GM21390 (cell line): ENCODE results near the gene COX8A.
A peak's percentile ranks its signal among the peaks of the same experiment; 100 is the strongest.
"Not testable (repeated sequence)": the region's sequence is repeated elsewhere in the genome, so short reads cannot be mapped to it uniquely, and the experiment has no call there.

Source experiments
- ATAC-seq: cut with Tn5 transposase; IDR thresholded peaks from one replicate; pipeline ENCODE4 v1.9.1; 2021; ENCODE audit not compliant: unreplicated experiment

Gene COX8A

DNA sequence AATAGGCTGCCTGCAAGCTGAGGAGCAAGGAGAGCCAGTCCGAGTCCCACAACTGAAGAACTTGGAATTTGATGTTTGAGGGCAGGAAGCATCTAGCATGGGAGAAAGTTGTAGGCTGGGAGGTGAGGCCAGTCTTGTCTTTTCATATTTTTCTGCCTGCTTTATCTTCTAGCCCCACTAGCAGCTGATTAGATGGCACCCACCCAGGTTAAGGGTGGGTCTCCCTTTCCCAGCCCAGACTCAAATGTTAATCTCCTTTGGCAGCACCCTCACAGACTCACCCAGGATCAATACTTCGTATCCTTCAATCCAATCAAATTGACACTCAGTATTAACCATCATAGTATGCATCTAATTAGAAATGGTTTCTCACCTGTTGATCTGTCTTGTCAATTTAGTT is 5.0 kb upstream of the COX8A start:
- ATAC-seq, result no peak

DNA sequence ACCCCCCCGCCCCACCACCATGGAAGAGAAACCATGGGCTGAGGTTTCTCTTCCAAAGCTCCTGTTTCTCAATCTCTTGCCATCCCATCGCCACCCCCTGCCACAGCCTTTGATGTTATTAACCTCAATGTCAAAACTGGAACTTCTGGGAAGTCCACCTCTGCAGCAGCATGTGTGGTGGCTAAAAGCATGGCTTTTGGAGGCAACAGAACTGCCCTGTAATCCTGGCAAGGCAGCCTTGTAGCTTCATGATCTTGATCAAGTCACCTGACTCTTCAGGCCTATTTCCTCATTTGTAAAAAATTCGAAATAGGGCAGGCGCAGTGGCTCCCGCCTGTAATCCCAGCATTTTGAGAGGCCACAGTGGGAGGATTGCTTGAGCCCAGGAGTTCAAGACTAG is 3.5 kb upstream of the COX8A start:
- ATAC-seq, result no peak

DNA sequence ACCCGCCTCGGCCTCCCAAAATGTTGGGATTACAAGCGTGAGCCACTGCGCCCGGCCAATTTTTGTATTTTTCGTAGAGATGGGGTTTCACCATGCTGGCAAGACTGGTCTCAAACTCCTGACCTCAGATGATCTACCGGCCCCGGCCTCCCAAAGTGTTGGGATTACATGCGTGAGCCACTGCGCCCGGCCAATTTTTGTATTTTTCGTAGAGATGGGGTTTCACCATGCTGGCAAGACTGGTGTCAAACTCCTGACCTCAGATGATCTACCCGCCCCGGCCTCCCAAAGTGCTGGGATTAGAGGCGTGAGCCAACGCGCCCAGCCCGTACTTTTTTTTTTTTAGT is 535 bp upstream of the COX8A start:
- ATAC-seq, result not testable (repeated sequence)

DNA sequence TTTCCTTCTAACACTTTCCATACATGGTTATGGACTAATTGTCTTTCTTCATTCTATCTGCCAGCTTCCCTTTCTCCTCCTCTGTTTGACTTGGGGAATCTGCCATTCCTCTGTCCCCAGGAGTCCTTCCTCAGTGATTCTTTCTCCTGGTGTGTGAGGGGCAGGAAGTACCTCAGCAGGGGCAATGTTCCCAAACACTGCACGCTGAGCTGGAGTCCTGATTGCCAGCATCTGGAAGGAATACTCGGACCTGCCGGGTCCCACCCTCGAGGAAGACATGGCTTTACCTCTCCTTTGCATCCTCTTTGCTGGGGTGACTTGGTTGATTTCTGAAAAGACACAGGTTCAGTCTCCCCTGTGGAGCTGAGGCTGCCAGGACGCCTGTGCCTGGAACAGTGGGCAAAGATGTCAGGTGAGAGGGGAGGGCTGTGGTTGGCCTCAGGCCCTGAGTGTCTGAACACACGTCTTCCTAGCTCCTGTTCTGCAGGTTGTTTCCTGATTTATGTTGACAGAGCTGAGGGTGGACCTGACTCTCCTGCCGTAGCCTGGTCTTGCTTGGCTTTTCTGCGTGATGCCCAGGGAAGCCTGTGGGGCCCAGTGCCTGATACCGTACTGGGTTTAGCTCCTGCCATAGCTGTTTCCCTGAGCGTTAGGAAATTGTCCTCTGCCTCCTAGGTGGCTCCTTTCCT is 4.3 kb downstream of the COX8A start:
- no peak for ATAC-seq

DNA sequence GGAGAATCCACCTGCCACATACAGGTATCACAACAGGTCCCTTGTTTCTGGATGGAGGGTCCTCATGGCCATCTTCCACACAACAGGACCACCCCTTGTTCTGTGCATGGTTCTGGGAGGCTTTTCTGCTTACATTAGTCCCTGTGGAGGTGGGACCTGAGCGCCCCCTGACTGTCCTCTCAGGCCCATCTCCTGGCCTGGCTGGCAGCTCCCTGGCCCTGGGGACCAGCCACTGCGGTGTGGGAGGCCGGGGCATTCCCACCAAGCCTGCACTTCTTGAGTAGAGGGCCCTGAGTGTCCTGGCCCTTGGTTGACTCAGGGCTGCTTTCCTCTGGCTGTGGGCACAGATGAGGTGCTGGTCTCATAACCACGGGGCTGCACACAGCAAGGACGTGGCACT is 5.0 kb downstream of the COX8A start:
- no peak for ATAC-seq

DNA sequence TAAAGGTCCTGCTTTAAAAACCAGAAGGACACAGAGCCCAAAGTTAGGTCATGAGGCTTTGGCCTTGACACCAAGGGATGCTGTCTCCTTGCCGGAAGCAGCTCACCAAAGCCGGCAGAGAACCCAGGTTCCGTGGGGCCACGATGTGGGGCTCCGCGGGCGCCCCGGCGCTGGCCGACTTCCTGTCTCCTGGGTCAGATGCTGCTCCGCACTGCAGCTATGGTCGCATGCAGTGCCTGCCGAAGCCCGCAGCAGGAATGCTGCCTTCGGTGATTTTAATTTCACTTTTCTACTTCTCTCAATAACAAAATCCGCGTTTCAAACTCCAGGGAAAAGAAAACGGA is 11.4 kb downstream of the COX8A start:
- ATAC-seq, result peak; percentile 47

DNA sequence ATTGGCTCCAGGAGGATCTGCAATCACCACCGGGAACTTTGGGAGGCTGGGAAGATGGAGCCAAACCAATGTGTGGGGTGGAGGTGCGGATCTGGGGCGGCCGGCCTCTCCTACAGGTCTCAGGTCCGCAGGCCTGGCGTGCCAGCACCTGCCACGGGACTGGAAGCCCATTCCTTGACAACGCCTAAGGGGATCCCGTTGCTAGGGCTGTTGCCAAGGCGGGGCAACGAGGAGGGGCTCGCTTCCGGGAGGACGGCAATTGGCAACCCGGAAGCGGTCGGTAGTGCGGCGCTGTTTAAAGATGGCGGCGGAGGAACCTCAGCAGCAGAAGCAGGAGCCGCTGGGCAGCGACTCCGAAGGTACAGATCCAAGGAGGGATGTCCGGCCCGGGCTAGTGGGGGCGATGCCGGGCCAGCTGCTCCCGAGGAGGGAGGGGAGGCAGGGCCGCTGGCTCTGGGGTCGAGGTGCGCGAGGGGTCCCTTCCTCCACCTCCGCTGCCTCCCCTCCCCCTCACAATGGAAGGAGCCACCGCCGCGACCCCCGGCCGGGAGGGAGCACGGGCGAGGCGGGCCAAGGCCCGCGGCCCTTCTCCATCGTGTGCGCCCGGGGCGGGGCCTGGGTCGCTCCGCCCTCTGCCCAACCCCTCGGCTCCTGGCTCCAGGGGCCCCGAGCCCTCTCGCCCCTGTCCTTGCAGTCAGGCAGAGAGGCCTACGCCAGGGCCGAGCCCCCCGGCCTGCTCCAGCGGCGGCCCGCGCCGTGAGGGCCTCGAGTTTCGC is 11.9 kb downstream of the COX8A start, which contains the start of gene OTUB1:
Gene OTUB1, plus strand, starts transcription at position 283 of the 776 bp plus-strand sequence. Its CDS starts 19 bp downstream, at position 302.
- peak; percentile 92 for ATAC-seq

DNA sequence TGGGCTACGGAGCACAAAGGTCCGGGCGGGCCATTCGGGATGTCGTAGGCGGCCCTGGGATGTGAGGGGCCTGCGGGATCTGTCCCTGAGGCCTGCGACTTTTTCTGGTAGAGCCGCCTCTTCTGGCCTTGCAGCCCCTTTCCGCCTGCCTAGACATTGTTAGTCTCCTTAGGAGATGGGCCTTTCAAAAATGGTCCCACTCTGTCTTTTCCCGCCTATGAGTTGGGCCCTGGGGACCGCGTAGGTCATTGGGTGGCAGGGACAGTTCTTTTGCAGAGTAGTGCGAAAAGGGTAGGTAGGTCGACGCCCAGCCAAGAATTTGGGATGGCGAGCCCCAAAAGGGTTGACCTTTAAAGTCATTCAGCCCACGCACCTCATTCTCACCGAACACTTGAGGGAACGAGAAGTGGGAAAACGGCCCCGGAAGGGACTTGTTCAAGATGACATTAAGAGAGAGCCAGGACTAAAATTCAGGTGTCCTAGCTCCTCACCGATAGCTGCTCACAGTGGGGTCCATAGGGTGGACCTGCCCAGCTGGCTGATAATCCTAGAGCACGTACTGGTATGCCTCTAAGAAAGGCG is 12.6 kb downstream of the COX8A start:
- no peak for ATAC-seq

DNA sequence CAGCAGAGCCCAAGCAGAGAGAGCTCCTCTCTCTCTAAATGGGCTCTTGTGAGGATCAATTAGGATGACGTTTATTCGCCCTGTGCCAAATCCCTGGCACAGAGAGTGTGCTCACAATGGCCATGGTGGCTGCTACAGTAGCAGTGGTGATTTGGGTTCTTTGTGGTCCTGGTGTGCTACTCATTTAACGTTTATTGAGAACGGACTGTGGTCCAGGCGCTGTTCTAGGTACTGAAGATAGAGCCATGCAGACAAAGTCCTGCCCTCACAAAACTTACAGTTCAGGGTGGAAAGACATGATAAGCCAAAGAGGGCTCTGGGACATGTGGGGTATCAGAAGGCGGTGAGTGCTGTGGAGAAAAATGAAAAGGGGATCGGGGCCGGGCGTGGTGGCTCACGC is 17.1 kb downstream of the COX8A start:
- ATAC-seq, result no peak

DNA sequence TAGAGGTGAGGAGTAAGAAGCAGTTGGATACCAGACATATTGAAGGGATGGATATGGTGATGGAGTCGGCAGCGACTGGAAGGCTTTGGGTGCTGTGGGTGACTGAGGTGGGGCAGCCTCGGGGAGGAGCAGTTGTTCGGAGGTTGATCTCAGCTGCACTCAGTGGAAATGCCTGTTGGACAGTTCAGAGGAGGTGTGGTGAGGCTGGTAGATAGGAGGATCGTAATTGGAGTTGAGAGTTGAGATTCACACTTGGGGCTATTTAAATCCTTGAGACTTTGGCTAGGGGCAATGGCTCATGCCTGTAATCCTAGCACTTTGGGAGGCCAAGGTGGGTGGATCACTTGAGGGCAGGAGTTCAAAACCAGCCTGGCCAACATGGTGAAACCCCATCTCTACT is 18.7 kb downstream of the COX8A start:
- ATAC-seq, result no peak

DNA sequence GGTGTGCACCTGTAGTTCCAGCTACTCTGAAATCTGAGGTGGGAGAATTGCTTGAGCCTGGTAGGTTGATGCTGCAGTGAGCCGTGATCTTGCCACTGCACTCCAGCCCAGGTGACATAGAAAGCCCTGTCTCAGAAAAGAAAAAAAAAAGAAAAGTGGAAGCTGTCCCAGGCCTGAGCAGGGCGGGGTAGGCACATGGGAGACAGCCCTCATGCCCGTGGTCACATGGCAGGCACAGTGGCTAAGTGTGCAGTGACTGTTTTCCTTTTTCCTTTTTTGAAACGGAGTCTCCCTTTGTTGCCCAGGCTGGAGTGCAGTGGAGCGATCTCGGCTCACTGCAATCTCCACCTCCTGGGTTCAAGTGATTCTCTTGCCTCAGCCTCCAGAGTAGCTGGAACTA is 19.6 kb downstream of the COX8A start:
- no peak for ATAC-seq

DNA sequence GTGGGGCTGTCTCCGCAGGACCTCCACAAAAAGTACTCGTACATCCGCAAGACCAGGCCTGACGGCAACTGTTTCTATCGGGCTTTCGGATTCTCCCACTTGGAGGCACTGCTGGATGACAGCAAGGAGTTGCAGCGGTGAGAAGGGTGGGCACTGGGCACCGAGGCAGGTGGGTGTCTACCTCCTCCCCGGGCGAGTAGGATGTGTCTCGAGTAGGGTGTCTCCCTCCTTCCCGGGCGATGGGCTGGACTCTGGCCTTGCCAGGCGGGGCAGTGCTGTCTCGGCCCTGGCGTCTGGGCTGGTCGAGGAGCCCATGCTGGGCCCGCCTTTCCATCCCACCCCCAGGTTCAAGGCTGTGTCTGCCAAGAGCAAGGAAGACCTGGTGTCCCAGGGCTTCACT is 22.1 kb downstream of the COX8A start:
- no peak for ATAC-seq

DNA sequence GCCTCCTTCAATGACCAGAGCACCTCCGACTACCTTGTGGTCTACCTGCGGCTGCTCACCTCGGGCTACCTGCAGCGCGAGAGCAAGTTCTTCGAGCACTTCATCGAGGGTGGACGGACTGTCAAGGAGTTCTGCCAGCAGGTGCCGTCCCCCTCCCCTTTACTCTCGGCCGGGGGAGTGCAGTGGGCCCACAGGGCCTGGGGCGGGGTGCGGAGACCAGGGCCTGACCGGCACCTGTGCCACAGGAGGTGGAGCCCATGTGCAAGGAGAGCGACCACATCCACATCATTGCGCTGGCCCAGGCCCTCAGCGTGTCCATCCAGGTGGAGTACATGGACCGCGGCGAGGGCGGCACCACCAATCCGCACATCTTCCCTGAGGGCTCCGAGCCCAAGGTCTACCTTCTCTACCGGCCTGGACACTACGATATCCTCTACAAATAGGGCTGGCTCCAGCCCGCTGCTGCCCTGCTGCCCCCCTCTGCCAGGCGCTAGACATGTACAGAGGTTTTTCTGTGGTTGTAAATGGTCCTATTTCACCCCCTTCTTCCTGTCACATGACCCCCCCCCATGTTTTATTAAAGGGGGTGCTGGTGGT is 22.8 kb downstream of the COX8A start:
- ATAC-seq, result no peak

DNA sequence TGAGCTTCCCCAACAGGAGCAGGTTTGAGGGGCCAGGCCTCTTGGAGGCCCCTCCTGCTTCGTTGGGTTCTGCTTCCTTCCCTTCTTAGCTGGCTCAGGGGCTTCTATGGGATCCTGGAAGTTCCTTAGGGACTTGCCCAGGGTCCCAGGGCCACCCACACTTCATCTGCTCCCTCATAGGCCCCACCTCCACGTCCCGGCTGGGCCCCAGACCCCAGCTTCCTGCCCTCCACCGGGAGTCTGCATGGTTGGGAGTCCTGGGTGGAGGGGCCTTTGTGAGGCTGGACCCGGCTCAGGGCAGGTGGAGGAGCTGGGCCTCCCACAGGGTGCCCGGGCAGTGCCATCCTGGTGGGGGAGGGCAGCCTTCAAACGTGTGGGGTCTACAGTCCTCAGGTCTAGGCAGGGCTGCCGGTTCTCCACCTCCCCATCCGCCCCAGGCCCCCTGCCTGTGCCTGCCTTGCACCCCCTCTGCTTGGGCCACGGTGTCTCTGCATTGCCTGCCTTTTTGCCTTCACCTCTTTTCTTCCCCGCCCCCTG is 23.4 kb downstream of the COX8A start:
- ATAC-seq, result no peak

DNA sequence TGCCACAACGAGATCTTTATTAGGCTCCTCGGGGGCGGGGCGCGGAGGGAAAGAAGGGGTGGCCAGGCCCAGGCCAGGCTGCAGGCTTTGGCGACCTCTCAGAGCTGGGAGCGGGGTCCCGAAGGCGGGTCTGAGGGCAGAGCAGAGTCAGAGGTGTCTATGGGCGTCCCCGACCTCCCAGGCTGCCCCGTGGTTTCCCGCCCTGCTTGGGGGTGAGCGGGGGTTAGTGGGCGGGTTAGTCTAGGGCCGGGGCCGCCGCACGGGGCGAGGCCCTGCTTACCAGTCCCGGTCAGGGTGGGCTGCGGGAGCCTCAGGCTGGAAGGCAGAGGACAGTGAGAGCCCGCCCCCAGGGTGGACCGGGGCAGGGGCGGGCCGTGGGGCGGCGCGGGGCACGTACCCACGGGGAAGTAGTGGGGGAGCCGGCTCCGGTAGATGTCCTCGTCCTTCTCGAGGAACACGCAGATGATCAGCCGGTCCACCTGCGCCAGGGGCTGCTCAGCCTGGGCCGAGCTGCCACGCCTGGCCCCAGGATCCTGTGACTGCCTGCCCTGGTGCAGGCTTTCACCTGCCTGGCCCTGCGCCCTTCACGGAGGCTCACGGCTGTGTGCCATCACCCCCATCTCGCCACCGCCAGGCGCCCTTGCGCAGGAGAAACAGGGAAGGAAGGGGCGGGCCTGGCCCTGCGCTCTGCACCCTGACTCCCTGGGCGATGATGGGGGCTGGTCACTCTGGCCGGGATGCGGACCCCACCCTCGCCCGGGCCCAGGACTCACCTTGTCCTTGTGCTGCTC is 24.3 kb downstream of the COX8A start:
- ATAC-seq, result no peak

DNA sequence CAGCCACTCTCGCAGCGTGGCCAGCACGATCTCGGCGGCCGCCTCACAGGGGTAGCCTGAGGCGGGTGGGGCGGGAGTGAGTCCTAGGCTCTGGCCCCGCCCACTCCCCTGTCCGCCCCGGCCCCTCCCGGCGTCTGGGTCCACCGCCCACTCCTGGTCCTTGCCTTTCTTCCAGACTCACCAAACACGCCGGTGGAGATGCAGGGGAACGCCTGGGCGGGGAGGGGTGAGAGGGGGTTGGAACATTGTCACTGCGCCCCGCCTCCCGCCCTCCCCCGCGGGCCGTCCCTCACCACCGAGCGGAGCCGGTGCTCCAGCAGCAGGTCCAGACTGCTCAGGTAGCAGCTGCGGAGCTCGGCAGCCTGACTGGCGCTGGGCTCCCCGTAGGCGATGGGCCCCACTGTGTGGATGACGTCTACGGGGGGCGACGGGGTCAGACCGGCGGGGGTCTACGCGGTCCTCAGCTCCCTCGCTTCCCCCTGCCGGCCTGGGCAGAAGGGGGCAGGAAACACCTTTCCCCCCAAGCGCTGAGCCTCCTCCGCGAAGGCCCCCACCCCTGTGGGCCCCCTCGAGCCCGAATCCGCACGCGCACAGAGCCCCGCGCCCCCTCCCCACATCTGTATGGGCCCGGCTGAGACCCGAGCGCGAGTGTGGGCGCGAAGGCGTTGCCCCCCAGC is 25.1 kb downstream of the COX8A start:
- no peak for ATAC-seq

DNA sequence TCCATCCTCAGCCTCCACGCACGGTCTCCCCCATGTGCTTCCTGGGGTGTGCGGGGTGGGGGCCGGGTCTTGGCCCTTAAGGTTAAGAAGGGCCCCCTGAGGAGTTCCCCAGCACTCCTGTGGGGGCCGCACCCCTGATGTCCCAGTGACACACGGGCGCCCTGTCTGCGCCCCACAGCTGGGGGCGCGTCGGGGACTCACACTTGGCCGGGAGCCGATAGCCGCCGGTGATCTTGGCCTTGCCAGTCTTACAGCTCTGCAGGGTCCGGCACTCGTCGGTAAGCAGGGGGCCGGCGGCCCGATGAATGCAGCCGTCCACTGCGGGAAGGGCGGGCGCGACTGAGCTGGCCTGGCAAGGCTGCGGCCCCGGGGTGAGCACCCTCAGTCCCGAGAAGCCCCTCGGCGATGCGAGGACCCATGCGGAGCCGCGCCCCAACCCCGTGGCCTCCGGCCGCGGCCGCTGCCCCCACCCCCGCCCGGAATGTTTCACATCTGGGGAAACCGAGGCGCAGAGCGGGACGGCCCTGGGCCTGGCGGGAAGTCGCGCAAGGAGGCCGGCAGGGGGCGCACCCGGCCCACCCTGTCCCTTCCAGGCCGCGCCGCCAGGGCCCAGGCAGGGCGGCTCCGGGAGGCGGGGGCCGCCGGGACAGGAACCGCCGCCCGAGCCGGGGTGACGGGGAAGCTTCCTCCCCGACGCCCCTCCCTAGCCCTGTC is 25.8 kb downstream of the COX8A start:
- ATAC-seq, result peak; percentile 60

DNA sequence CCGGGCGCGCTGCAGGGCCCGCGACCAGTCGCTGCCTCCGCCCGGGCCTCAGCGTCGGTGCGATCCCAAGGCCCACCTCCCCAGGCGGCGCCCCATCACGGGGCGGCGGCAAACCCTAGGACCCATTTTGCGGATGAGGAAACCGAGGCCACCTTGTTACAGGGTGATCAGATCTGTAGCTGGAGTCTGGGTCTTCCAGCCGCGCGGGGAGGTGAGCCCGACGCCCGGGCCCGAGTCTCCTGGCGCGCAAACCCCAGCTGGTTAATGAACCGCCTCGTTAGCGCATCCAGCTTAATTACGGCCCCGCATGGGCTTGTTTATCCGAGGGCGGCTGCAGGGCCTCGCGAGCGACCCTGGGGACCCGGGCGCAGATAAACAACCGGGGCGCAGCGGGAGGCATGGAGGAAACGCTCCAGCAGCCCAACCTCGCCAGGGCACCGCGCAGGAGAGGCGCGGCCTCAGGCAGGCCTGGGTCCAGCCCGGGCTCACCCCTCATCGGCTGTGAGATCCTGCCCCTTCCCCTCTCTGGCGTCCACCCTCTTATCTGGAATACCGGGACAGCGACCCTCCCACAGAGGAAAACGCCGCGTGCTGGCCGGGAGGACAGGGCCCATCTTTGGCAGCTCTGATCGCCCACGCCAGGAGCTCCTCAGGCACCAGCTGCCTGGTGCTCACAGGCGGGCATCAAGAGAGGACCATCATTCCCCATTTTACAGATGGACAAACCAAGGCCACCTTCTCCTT is 26.5 kb downstream of the COX8A start:
- no peak for ATAC-seq
